Activated CD4-positive, alpha-beta T cell treated with anti-CD3 and anti-CD28 coated beads, Interleukin-2, amount 50 U/mL, for 4 hours (primary cell): ENCODE measurements around the gene KCTD16.
A peak's percentile ranks its signal among the peaks of the same experiment; 100 is the strongest.

ENCODE experiments used
- DNase-seq, 2 experiments: peaks; one replicate each; pipeline ENCODE4 v3.0.0-alpha.2; 2020

The KCTD16 gene

DNA sequence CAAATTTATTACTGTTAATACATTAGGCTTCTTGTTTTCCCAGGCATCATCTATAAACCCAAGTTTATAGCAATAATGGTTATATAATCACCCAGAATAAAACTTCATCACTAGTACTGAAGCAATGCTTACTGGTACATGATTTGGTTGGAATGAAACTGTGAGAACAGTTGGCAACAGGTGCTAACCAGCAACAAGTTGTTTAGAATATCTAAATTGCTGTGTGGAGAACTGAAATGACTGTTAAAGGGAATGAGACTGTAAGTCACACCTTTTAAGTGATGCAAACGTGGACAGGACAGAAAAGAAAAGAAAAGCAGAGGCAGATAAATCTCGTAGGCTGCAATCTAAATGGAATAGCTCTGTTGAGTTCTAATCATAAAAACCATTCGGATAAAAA lies 2.7 kb upstream of the KCTD16 start:
- no peak for DNase-seq

DNA sequence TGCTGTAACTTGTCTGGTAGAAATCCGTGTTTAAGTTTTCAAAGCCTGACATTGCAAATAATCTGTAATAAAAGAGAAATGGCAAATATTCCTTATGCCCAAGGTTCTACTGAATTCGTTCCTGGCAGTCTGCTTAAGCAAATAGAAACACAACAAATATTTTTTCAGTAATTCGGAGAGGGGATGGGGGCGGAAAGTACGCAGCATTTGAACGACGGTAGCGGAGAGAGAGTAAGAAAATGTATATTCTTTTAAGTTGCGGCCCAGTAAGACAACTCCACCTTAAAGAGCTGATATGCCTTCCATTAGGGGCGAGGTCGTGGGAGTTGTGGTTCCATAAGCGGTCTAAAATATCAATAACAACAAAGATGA lies 783 bp upstream of the KCTD16 start:
- peak in 1 of 2 experiments; percentile 5 for DNase-seq

DNA sequence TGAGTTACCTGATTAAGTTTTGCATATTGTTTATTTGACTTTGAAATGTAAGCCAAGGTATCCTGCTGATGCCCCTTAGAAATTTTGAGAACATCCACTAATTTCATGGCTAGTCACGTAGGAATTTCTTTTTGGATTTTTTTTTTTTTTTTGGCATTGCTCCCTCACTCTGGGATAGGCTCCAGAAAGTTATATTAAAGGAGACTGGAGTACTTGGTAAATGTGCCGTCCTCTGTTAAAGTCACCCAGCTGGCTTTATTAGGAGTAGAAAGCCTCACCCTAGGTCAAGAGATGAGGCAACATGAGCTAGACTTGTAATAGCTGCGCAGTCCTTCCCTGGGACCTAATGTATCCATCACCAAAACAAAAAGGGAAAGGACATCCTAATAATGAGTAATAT lies 3.1 kb downstream of the KCTD16 start:
- DNase-seq, result no peak

DNA sequence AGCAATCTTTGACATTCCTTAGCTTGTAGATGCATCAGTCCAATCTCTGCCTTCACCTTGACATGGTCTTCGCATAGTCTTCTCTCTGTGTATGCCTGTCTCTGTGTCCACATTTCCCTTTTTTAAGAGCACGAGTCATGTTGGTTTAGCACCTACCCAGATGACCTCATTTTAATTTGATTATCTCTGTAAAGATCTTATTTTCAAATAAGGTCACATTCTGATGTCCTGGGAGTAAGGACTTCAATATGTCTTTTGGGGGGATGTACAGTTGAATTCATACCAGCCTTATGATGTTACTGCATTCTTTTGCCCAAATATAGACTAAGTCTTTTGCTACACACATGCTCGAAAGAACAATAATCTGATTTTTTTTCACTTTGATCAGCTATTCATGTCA lies 6.9 kb downstream of the KCTD16 start:
- no peak for DNase-seq

DNA sequence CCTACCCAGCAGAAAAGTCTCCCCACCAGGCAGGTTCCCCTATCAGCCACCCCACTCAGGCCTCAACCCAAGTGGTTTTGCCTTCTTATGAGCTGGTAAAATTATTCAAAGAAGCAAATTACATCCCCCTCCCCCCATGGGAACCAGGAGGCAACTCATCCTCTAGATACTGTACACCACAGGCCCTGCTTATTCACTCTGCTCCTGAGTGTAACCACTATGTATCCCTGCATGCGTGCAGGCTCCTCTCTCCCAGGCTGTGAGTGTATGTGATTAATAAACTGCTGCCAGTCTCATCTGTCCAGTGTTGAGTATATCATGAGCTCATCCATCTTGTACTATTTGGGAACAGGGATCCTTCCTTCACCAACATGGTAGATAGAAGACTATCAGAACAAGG lies 8.6 kb downstream of the KCTD16 start:
- no peak for DNase-seq

DNA sequence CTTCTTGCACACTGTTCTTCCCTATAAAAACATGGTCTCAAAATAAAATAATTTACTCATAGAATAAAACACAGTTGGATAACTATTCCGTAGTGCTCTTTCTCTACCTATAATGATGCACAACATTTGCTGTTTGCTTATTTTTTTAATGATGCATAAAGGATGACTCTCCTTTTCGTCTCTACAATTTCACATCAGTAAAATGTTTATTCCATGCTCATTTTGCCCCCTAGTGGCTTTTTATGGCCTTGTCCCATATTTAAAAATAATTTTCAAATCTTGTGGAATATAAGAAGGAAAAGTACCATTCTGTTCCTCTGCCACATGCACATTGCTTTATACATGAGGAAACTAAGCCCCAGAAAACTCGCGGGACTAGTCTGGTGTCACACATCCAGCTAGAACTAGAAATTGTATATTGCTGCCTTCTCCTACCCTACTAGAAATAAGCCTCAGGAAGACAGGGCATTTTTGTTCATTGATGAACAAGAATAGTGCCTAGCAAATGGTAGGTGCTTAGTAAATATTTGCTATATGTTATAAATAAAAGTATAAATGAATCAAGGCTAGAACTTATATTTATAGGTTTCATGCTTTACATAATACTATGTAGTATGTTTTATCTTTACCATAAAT lies 12.7 kb downstream of the KCTD16 start:
- DNase-seq, result no peak

DNA sequence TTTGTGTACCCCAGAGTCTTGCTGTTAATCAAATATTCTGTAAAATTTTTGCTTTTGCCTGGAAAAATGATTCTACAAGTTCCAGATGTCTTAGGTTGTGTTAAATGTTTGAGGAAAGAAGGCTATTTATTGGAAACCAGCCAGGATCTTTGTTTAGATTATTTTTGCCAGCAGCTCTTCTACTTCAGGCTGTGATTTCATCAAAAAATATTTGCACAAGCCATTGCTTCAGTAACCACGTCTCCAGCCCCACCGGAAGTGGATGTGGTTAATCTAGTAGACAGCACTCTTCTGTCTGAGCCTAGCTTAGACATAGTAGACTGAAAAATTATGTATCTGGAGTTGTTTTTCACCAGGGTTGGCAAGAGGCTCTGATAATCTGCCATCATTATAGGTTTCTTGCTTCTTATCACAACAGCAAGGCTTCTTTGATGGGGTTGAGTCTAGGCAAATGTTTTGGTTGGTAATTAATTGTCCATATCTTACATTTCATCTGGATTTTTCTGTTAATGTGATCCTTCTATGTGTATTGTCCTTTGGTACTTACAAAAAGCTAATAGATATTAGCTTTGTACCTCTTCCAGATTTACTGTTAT lies 17.1 kb downstream of the KCTD16 start:
- peak; percentile 69 to 76 for DNase-seq

DNA sequence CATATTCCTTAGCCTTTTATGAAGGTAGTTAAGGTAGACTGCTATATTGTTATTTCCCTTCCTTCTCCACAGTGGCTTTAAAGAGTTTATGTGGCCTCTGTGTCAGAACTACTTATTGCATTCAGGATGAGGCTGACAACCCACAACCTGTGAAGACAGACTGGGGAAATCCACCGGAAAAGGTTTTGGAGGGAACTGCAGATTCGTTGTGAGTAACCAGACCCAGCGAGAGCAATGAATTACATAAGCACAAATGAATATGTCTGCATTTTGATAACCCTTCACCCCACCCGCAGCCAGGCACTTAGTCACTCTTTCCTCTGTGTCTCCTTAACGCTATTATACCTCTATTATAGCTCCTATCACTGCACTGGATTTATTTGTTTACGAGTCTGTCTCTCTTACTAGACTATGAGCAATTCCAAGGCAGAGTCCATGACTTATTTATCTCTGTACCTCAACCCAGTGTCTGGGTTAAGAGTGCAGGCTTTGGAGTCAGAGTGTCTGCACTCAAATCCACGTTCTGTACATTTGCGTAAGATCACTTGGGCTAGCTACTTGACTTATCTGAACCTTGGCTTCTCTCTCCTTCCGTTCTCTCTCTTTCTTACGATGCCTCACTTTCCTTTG lies 19.2 kb downstream of the KCTD16 start:
- peak; percentile 76 to 83 for DNase-seq

DNA sequence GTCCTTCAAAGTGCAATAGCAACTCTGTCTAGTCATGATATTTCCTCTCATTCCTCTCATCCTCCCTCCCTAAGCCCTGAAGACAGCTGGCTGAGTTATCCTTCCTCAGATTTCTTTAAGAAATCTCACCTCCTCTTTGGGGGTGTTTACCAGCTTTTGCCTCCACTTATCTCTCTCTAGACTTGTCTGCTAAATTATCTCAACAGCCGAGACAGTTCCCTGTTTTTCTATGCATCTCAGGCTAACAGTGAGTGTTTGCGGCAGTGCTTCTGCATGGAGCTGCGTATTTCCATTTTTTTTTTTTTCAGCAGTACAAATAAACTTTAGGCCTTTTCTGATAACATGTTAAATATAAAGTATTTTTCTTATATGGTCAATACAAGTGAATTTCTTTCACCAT lies 20.9 kb downstream of the KCTD16 start:
- no peak for DNase-seq

DNA sequence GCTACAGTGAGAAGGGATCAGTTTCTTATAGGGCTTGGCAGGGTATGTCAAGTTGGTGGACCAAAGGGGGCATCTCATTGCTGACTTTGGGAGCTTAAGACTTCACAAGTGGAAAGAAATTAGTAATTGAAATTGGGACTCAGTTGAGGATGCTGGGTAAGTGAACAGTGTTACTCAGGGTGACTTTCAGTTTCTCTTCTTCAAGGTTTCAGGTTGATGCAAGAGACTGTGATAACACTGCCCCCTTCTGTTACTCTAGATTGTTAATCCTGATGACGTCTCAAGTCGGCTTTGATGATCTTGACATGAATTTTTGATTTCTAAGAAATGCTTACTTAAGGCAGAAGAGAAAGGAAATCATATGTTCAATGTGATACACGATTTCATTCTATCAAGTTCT lies 21.3 kb downstream of the KCTD16 start:
- no peak for DNase-seq

DNA sequence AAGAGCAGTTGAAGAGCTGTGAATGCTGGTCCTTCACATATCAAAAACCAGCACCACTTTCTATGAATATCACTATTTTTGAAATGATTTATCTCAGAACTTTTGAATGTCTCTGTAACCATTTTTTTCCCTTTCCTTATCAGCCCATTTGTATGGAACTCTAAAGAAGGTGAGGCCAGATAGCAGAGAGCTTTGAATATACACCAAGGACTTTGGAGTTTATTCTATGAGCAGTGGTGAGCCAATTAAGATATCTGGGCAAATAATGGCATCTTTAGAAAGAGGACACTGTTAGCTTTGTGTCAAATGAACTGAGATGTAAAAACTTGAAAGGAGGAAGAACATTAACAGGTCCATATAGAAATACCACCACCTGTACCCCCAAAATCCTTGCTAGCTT lies 22.0 kb downstream of the KCTD16 start:
- DNase-seq, result no peak

DNA sequence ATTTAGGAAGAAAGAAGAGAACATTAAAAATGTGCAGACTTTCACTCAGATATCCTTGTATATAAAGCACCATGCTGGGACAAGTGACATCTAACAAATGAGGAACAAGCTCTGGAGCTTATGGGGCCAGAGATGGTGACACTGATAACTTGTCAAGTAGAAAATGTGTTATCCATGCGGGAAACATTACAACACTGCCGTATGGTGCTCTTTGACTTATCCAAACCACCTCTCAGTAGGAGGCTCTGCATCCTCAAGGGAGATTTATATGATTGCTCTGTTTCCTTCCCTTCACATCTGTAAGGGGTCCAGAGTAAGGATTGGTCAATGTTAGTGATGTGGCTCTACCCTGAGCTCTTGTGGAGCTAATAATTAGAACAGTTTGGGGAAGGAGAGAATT lies 23.5 kb downstream of the KCTD16 start:
- DNase-seq, result no peak

DNA sequence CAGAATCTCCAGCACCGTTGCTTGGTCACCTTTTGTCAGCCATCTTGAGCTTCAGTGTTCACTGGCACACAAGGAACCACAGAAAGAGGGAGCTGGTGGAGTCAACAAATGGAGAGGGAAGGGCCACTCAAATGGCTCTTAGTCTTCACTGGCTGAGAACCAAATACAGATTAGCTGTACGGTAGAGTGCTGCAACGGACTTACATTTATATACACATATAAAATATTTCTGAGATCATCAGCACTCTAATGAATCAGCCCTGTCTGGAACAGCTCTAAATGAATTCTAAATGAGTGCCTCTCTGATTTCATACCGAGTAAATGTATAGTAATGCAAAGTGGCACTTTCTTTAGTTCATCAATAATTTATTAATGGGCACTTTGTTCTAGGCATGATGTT lies 24.8 kb downstream of the KCTD16 start:
- no peak for DNase-seq

DNA sequence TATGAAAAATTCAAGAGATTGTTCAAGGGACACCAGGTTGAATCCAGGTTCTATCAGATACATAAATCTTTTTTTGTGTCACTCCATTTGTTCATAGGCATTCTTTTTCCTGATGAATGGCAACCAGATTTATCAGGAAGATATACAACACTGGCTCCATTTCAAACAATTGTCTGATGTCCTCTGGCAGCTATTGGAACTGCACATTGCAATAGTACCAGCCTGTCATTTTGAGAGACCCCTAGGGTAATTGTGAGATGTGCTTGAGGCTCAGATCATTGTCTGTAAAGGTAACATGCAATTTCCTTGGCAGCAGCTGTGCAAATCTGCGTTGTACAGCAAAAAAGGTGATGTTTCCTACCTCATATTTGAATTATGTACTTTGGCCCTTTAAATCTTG lies 25.9 kb downstream of the KCTD16 start:
- no peak for DNase-seq

DNA sequence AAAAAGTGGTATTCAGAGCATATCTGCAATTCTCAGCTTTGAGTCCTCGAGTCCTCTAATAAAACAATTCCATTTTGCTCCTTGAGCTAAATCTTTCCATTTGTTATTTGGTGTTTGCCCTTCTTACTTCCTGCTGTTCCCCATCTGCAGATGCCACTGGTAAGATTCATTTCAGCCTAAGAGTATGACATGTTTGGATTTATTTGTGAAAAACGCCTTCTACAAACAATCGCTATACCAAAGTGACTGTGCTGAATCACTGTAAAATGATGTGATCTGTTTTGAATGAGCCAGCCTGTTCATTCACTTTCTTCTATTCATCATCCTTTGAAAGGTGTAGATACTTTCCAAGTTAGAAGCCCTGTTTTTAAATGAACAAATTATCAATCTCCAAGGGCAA lies 27.7 kb downstream of the KCTD16 start:
- DNase-seq, result no peak

DNA sequence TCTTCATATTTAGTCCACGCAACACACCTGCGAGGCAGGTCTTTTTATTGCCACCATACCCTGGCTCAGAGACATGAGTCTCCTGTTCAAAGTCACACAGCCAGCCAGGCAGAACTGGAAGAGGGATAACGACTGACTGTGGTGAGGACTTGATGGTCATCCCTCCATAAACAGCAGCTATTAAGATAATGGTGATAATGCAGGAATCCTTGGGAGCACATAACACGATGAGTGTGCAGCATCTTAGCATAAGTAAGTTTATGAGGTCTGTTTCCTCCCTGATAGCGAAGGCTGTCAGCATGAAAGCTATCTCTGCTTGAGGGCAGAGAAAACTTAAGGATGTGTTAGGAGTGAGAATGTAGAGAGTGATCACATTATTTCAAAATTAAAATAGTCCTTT lies 30.9 kb downstream of the KCTD16 start:
- no peak for DNase-seq

DNA sequence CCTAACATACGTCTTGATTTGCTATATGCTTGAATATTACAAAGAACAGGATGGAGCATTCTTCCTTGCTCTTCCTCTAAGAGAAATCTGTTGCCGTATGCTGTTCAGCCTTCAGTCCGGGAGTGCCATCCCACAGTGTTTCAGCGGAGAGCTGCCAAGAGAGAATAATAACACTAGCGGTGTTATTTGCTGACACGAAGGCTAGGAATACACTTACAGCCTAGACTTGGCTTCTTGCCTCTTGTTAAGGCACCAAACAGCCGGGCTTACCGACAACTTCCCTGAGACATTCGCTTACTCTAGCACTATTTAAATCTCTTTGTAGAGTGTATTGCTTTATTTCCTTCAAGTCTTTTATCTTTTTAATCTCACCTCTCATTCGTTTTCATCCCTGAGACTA lies 31.4 kb downstream of the KCTD16 start:
- DNase-seq, result no peak

DNA sequence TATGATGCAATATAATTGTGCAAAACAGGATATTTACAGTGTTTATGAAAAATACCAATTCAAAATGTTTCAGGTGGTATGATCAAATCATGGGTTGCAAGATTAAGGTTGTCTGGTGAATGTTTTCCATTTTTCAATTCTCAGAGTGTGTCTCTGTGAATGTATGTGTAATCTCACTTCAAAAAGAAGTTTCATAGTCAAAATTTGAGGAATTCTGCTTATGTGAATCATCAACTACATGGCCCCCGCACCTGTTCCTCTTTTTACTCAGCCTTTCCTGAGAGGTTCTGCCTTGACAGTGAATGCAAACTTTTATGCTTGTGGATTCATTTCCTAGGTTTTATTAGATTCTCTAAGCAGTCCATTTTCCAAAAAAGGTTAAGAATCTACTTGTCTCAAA lies 32.1 kb downstream of the KCTD16 start:
- DNase-seq, result no peak

DNA sequence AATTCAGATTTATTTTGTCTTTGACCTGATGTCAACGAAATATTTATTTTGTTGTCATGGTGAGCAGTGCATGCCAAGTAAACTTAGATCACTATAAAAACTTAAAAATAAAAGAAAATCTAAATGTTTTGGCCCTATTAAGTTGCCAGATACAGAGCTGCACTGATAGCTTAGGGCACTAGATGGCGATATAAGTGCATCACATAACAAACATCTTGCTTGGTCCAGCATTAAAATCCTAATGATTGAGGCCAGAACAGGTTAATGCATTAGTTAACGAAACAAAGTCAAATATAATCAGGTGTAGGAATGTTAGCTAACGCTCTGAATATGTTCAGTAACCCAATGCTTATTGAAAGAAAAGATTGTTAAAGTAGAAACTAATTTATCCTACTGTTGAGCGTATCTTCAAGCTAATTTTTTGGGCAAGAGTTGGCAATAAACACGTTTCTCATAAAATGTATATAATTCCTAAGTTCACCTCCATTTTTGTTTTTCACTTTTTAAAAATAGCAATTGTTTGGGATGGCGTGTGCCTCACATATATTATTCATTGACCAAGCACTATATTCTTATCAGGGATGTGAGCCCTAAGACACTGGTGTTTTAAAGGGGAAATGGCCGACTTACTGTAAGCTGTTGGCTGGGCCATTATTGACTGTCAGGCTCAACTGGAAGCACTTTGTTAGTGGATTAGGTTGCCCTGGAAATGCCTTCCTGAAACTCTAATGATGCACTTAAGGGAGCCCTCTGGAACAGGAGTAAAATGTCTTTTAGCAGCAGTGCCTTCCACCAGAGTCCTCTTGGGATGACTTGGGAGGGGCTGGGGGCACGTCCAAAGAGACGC lies 33.3 kb downstream of the KCTD16 start:
- peak; percentile 23 to 34 for DNase-seq

DNA sequence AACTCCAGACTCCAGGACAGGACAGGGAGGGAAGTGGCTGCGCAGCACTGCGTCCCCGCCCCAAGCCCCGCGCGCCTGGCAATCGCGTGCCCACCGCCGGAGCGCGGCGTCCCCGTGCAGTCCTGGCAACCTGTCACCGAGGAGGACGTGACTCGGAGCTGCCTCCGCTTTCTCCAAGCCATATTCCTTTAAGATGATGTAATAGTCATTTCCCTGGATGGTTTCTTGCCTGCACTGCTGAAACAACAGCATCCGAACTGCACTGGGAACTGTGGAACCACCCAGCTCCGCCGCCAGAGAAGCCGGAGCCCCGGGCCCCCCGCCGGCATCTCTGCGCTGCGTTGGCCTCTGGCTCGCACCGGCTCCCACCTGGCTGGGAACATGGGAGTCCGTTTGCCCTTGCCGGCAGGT lies 34.5 kb downstream of the KCTD16 start:
- DNase-seq, result no peak

DNA sequence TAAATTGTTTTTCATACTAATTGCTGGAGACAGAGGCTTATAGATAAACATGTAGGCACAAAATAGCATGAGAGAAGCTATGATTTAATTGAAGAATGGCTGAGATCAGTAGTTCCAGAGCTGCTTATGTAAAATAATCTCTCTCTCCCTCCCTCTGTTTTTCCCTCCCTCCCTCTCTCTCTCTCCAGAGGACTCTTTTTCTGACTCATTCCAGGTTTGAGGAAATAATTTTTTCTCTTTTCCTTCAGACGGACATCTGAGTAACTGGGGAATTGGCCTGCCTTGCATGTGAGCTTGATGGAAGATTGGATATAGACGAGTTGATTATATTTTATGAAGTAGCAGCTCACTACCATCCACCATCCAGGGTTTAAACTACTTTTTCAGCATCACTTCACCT lies 35.5 kb downstream of the KCTD16 start:
- DNase-seq, result no peak

DNA sequence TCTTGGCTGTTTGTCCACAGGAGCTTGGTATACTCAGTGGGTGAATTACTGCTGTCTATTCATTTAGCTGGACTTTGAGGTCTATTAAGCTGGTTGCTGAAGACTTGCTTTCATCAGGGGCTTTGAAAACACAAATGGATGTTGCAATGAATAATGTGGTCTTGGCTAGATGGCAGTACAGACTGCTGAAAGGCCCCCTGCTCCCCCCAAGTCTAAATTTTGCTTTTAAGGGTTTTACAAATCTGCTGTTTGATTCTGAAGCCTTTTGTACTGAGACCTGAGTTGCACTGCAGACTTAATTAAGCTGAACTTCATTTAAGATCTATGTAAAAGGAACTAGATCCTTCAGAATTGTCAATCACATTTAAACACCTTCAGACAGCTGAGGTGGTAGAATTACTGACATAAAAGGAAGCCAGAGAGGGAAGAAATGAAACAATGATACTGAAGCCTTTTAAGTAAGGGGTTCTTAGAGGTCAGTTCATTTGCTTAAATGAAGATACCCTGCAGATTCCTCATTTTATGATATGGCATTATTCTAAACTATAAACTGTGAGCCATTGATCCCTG lies 37.3 kb downstream of the KCTD16 start:
- no peak for DNase-seq

DNA sequence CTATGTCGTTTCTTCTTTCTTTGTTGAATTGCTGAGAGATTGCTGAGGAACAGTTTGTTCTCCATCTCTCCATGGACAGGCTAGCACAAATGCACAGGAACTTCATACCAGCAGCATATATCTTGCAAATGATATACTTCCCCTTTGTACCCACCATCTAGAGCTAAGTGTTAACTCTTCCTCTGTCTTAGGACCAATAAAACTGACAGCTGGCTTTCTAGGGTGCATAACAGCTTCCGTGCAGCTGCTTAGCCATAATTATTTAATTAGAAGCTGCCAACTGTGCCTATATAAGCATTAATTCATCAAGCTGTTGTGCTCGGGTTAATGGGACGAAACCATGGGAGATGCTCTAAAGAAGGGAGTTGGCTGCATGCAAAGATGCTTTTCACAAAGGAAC lies 38.7 kb downstream of the KCTD16 start:
- DNase-seq, result no peak

DNA sequence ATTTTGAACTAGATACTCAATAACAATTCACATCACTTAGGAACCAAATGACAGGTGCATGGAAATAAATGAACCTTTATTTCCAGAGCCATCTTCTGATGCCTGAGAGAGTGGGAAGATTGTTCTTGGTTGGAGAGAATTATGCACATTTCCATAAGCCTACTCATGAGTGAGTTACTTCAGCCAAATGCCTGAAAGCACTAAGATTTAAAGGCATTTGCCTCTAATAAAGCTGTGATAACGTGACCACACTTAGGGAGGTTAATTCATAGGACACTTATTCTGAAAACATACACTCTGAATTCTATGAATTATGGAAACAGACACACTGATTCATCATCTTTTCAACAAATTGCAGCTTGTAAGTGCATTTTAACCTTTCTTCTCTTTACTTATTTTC lies 40.0 kb downstream of the KCTD16 start:
- no peak for DNase-seq
